ENCODE results near the gene UPK2. TPM values are rescaled to one million over a fixed set of nuclear protein-coding genes. Genes with fewer than 3 reads are reported as not detected.

The UPK2 gene
- total RNA-seq, 1 experiment from 2014 or later, result 3.5 TPM

DNA sequence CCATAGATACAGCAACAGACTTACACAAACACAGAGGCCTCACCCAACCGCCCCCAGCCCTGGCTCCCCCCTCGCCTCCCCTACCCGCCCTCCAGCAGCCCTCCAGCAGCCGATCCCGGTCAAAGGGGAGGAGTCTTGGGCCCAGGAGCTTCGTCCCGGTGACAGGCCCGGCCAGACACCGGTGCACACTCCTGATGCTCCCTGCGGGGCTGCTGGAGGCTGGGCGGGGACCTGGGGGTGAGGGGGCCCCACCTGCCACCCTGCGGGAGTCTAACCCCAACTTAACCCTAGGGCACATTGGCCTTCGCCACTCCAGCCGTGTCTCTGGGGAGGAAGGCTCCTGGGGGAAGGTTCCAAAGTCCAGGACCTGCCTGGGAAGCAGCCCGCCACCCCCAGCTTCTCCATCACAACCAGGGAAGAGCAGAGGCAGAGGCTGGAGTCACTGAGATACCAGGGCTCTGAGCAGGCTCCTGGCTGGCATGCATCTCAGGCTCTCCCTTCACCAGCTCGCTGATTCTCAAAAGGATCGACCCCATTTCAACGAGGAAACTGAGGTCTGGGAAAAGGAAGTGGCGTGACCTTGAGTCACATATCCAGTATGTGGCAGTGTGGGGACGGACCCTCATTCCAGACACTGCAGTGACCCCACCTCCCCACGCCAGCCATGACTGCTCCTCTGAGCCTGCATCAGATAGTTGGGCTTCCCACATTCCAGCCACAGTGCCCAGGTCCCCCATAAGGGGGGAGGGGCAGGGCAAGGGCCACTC lies 44.8 kb upstream of the UPK2 start:
- Mint-ChIP-seq H3K27ac (ENCODE audit: unreplicated experiment) (peak overlapping the region; percentile 95), H3K4me1 (ENCODE audit: low read depth, unreplicated experiment) (peaks cover 49% of the 10 kb centered on the region), H3K27me3 (ENCODE audit: unreplicated experiment) (no peaks in the 10 kb centered on the region), H3K36me3 (ENCODE audit: insufficient read depth, unreplicated experiment) (peaks cover 86% of the 10 kb centered on the region), H3K4me3 (ENCODE audit: low read depth, unreplicated experiment) (peak overlapping the region; percentile 78), H3K9me3 (ENCODE audit: low read depth, unreplicated experiment) (no peaks in the 10 kb centered on the region)
- BruUV-seq (replicated peaks), result TSS peak; percentile 47
- intact Hi-C loops (cut with micrococcal nuclease; ENCODE audit: unreplicated experiment), result no loop called here
- TF ChIP-seq, protein P1, sequence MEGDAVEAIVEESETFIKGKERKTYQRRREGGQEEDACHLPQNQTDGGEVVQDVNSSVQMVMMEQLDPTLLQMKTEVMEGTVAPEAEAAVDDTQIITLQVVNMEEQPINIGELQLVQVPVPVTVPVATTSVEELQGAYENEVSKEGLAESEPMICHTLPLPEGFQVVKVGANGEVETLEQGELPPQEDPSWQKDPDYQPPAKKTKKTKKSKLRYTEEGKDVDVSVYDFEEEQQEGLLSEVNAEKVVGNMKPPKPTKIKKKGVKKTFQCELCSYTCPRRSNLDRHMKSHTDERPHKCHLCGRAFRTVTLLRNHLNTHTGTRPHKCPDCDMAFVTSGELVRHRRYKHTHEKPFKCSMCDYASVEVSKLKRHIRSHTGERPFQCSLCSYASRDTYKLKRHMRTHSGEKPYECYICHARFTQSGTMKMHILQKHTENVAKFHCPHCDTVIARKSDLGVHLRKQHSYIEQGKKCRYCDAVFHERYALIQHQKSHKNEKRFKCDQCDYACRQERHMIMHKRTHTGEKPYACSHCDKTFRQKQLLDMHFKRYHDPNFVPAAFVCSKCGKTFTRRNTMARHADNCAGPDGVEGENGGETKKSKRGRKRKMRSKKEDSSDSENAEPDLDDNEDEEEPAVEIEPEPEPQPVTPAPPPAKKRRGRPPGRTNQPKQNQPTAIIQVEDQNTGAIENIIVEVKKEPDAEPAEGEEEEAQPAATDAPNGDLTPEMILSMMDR (IDR thresholded peaks at IDR 0.05; ENCODE audit: unreplicated experiment), result no peak
- DNase-seq, result no peak
- CTCF ChIA-PET, result interaction anchor here (0.7 to 3.4 kb wide), 6 partner anchors 11 to 783 kb away, joined by 3 to 10 read pairs (median 6); no protein-coding TSS in a partner anchor

- peak overlapping the region; percentile 95 for H3K27ac Mint-ChIP-seq (ENCODE audit: unreplicated experiment)
- CTCF ChIA-PET, result interaction anchor here (0.8 to 3.4 kb wide), 5 partner anchors 12 to 23 kb away, joined by 3 to 9 read pairs (median 5); partner anchors contain the start of gene BCL9L
- peaks cover 49% of the 10 kb centered on the region for H3K4me1 Mint-ChIP-seq (ENCODE audit: low read depth, unreplicated experiment)
- peaks cover 85% of the 10 kb centered on the region for H3K36me3 Mint-ChIP-seq (ENCODE audit: insufficient read depth, unreplicated experiment)
- H3K9me3 Mint-ChIP-seq (ENCODE audit: low read depth, unreplicated experiment), result no peaks in the 10 kb centered on the region
- no TSS peak for BruUV-seq (replicated peaks)
- TF ChIP-seq, protein P1 (IDR thresholded peaks at IDR 0.05; ENCODE audit: unreplicated experiment), result no peak
- DNase-seq, result peak; percentile 86
- intact Hi-C loops (cut with micrococcal nuclease; ENCODE audit: unreplicated experiment), result no loop called here
- H3K4me3 Mint-ChIP-seq (ENCODE audit: low read depth, unreplicated experiment), result peak overlapping the region; percentile 78
- no peaks in the 10 kb centered on the region for H3K27me3 Mint-ChIP-seq (ENCODE audit: unreplicated experiment)
These were observed 44.0 kb upstream of the UPK2 start for GRCh38 chr11:118911880-118912741.

GRCh38 chr11:118912742-118913410 lies 43.2 kb upstream of the UPK2 start:
- DNase-seq, result no peak
- CTCF ChIA-PET, result interaction anchor here (0.8 to 3.4 kb wide), 5 partner anchors 11 to 22 kb away, joined by 3 to 9 read pairs (median 5); partner anchors contain the start of gene BCL9L
- H3K4me3 Mint-ChIP-seq (ENCODE audit: low read depth, unreplicated experiment), result peak overlapping the region; percentile 78
- TF ChIP-seq, protein P1 (IDR thresholded peaks at IDR 0.05; ENCODE audit: unreplicated experiment), result no peak
- H3K4me1 Mint-ChIP-seq (ENCODE audit: low read depth, unreplicated experiment), result peaks cover 49% of the 10 kb centered on the region
- intact Hi-C loops (cut with micrococcal nuclease; ENCODE audit: unreplicated experiment), result no loop called here
- BruUV-seq (replicated peaks), result TSS peak; percentile 69
- H3K36me3 Mint-ChIP-seq (ENCODE audit: insufficient read depth, unreplicated experiment), result peaks cover 85% of the 10 kb centered on the region
- H3K27me3 Mint-ChIP-seq (ENCODE audit: unreplicated experiment), result no peaks in the 10 kb centered on the region
- H3K27ac Mint-ChIP-seq (ENCODE audit: unreplicated experiment), result peak overlapping the region; percentile 95
- H3K9me3 Mint-ChIP-seq (ENCODE audit: low read depth, unreplicated experiment), result no peaks in the 10 kb centered on the region
